ENCODE data around the gene CCN5.

The CCN5 gene

DNA sequence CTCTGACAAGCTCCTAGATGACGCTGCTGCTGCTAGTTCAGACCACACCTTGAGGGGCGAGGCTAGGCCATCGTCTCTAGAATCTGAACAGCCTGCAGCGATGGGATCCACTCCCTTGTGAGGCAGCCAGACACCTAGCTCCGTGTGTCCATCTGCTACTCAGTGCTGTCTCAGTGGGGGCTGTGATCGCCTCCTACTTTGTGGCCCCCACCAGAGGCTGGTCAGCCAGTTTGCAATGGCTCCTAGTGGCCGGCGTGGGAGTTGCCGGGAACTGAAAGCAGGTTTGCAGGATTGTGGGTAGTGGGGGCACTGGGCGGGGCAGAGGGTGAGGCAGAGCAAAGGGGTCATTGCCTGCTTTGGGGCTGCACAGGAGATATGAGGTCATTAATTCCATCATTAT is 2.8 kb downstream of the CCN5 start:
- no peak for FAIRE-seq

DNA sequence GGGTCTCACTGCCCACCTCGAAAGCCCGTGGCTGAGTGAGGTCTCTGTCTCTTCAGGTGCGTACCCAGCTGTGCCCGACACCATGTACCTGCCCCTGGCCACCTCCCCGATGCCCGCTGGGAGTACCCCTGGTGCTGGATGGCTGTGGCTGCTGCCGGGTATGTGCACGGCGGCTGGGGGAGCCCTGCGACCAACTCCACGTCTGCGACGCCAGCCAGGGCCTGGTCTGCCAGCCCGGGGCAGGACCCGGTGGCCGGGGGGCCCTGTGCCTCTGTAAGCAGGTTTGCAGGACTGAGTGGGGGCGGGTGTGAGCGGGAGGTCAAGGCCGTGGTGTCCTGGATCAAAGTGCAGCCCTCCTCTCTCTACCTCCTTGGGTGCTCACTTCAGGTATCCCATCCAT is 4.7 kb downstream of the CCN5 start:
- FAIRE-seq: no peak

DNA sequence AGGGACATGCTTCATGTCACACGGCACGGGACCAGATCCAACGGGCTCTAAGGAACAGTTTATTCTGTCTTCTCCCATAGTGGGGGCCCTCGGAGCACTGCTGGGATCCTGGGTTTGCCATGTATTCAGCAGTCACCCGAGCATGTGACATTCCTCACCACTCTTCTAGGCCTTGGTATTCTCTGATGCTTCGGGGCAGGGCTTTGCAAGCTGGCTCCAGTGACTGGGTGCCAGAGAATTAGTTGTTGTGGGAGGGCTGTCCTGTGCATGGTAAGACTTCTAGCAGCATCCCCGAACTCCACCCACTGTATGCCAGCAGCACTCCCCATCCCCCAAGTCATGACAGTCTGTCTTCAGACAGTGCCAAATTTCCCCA is 5.4 kb downstream of the CCN5 start:
- FAIRE-seq: no peak

DNA sequence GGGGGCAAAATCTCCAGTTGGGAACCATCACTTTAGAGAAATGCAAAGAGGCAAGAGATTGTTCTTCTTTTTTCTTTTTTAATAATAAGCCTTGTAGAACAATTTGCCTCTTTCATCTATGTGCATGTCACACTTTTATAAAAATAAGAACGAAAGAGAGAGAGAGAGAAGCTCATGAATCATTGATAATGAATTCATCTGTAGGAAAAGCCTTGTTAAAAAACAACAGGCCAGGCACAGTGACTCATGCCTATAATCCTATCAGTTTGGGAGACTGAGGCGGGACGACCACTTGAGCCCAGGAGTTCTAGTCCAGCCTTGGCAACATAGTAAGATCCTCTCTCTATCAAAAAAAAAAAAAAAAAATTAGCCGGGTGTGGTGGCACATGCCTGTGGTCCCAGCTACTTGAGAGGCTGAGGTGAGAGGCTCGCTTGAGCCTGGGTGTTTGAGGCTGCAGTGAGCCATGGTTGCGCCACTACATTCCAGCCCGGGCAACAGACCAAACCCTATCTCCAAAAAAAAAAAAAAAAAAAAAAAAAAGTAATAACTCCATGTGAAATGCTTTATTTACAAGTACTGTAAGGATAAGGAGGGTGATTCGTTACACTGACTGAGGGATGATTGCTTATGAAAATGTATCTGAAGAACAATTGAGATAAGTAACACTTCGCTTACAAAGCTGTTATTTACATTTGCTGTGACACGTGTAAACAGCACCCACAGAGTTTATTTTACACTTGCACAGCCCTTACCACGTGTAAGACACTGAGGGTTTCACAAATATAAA is 6.0 kb downstream of the CCN5 start:
- FAIRE-seq: no peak

DNA sequence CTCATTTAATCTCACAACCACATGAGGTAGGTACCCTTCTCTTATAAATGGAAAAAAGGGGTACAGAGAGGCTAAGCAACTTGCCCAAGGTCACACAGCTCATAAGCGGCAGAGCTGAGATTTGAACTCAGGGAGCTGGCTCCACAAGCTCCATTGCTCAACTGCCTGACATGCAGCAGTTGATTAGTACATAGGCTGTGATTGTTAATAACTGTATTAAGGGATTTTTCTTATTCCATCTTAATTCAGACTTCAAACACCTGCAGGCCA is 6.6 kb downstream of the CCN5 start:
- FAIRE-seq: no peak

DNA sequence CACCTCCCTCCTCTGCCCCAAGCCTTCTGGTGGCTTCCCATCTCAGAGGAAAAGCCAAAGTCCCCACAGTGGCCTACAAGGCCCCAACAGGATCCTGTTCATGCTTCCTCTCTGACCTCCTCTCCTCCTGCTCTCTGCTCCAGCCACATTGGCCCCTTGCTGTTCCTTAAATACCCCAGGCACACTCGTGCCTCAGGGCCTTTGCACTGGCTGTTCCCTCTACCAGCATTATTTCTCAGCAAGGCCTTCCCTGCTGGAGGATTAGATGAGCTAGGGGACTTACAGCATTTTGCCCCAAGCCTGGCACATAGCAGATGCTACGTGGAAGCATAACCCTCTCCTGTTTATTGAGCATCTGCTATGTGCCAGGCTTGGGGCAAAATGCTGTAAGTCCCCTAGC is 7.8 kb downstream of the CCN5 start:
- no peak for FAIRE-seq

DNA sequence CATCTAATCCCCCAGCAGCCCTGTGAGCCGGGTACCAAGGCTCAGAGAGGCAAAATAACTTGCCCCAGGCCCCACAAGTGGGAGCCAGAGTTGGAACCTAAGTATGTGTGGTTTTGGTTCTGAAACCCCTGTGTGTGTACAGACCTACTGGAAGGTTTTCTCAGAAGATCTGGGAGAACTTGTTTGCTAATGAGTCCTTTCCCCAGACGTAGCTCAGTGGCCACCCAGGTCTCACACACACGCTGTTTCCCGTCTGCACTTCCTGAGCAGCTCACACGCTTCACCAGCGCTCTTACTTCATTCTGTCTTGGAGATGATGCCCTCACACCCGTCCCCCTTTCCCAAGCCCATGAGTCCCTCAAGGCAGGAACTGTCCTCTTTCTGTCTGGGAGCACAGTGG is 8.2 kb downstream of the CCN5 start:
- FAIRE-seq: no peak

DNA sequence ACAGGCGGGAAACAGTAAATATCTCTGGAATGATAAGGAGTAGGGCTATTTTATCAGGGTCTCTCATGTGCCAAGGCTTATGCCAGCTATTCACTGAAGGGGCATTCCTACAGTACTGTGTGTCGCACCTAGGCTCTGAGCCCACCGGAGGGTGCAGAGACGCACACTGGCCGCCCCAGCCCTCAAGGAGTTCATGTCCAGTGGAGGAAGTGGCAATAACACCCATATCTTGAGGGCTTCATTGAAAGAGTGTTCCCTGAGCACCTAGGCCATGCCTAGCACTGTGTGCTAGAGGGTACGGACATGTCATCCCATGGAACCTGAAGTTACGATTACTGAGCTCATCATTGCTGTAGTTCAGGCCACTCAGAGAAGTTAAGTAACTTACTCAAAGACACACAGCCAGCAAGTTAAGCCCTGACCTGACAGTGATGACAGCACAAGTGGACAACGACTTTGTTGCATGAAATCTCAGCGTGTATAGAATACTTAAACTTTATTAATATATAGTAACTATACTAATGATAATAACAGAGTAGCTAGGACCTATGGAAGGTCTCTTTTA is 8.7 kb downstream of the CCN5 start:
- no peak for FAIRE-seq

DNA sequence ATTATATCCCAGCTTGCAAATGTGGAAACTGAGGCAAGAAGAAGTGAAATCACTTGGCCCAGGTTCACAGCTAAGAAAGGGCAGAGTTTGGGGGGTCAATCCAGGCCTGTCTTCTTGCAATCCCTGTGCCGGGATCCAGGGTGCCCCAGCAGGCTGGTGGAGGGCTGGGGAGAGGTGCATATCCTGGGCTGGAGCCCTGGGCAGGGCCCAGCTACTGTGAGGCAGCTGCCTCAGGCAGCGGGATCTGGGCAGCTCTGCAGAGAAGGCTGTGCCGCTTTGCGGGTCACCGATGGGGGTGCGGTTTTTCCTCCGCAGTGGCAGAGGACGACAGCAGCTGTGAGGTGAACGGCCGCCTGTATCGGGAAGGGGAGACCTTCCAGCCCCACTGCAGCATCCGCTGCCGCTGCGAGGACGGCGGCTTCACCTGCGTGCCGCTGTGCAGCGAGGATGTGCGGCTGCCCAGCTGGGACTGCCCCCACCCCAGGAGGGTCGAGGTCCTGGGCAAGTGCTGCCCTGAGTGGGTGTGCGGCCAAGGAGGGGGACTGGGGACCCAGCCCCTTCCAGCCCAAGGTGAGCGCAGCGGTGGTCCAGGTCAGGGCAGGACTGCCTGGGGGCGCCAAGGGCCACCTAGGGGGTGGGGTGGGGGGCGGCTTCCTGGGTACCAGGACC is 9.4 kb downstream of the CCN5 start:
- FAIRE-seq: no peak

DNA sequence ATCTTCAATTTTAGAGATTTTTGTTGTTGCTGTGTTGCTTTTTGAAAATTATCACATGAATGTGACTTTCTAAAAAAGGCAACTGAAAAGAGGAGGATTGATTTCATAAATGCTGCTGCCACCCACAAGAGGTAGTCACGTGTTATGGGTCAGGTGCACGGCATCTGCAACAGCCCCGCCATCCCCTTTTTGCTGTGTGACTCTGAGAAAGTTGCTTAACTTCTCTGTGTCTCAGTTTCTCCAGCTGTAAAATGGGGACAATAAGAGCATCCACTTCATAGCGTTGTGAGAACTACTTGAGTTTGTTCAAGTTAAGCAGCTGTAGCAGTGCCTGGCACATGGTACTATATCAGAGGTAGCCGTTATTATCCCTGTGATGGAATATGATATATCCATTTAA is 10.7 kb downstream of the CCN5 start:
- FAIRE-seq: no peak

DNA sequence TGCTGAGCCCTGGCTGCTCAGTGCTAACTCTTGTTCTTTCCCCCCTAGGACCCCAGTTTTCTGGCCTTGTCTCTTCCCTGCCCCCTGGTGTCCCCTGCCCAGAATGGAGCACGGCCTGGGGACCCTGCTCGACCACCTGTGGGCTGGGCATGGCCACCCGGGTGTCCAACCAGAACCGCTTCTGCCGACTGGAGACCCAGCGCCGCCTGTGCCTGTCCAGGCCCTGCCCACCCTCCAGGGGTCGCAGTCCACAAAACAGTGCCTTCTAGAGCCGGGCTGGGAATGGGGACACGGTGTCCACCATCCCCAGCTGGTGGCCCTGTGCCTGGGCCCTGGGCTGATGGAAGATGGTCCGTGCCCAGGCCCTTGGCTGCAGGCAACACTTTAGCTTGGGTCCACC is 11.9 kb downstream of the CCN5 start:
- FAIRE-seq: no peak

DNA sequence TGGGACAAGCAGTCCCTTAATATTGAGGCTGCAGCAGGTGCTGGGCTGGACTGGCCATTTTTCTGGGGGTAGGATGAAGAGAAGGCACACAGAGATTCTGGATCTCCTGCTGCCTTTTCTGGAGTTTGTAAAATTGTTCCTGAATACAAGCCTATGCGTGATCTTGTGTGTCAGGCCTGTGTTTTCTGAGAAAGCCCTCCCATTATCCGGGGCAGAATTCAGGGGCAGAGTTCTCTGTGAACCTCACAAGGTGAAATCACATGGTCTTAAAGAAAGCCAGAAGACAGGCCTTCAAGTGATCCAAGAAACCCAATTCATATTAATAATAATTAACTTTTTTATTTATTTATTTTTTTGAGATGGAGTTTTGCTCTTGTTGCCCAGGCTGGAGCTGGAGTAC is 12.5 kb downstream of the CCN5 start:
- no peak for FAIRE-seq

DNA sequence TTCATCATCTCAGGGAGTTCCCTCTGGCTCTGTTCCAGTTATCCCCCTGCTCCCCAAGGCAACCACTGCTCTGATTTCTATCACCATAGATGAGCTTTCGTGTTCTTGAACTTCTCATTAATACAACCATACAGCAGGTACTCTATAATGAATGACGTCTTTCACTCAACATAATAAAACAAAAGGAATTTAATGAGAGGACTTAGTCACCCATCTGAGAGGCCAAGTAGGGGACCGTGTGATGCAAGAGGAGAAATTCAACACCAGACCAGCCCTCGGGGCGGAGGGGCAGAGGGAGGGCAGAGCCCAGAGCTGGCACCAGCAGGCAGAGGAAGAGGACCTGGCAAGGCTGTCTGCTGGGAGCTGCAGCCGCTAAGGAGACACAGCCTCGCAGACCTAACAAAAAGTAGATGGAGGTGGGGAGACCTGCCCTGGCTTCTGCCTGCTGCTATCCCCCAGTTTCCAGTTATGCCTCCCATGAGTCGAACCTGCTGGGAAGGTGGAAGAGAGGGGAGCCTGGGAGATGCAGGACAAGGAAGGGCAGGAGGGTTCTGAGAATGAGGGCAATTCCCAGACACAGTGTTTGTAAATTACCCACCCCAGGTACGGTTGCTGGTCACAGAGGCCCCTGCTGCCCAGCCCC is 13.8 kb downstream of the CCN5 start:
- no peak for FAIRE-seq

DNA sequence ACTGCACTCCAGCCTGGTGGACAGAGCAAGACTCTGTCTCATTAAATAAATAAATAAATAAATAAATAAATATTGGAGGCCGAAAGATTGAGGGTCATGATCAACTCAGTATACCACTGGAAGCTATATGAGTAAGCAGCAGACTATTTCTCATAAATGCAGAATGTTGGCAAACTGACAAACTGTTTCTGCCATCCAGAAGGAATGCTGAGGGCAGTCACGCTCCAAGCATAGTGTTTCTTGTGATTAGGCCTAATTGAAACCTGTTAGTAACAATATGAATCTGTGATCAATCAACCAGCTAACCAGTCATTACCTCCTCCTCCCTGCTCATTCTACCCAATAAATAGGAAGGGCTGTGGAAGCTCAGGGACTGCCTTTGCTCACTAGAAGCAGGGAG is 15.3 kb downstream of the CCN5 start:
- FAIRE-seq: no peak

DNA sequence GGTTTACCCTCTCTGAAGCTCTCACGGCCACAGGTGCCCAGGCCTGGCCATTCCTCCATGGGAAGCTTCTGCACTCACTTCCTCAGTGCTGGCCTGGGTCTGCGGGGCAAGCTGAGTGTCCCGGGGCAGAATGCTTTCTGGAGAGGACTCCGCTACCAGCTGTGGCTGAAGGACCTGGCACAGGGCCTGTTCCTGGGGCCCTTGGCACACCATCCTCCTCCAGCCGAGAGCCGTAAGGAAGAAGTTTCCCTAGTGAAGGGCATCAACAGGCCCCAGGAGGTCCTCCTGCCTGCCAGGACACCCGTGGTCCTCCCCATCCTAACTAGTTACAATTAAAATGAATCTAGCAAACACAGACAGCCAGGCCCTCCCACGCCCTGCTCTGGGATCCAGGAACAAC is 16.5 kb downstream of the CCN5 start:
- no peak for FAIRE-seq

DNA sequence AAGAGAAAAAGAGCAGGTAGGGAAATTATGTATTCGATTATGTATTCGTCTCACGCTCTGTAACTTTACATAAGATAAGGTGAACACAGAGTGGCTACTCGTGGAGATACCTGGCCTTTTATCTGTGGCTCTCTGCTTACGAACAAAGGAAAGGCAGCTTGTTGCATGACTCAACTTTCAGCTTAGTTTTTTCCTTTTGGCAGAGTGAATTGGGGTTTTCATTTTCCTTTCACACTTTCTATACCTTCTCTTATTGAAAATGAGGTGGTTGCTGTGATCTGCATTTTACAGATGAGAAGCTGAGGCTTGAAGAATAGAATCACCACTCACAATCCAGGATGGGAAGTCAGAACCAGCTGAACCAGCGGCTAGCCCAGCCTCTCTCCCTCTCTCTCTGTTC is 17.2 kb downstream of the CCN5 start:
- FAIRE-seq: no peak

DNA sequence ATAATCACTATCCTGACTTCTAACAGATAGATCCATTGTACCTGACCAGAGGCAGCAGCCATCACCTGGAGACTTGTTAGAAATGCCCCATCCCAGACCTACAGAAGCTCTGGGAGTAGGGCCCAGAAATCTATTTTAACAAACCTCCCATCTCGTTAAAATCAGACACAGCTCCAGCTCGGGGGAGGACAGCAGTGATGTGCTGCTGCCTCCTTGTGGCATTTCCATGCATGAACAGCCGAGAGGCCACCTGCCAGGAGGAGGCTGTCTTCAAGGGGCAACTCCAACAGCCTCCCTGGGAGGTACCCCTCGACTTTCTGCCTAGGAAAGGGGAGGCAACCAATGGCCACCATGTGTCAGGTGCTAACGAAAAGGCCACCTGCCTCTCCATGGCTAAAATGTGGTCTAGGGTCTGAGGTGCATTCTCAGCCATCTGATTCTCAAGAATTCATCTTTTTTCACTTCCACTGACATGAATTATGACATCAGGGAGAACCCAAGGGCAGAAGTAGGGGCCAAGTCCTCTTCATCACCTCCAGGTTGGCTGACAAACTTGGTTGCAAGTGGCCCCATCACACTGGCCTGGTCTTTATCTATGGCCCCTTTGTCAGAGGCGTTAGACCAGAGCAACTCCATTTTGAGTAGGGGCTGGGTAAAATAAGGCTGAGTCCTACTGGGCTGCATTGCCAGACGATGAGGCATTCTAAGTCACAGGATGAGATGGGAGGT is 18.3 kb downstream of the CCN5 start:
- FAIRE-seq: no peak

DNA sequence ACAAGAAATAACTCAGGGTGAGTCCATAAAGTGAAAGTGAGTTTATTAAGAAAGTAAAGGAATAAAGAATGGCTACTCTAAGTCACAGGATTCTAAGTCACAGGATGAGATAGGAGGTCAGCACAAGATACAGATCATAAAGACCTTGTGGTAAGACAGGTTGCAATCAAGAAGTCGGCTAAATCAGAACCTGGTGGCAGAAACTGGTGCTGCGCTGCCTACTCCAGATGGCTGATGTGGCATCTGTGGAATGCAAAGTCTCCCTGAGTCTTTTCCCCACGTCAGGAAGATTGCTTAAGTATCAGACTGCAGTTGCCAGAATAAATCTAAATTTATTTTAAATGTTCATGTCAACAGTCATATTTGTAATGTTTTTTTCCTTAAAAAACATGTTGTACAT is 19.8 kb downstream of the CCN5 start:
- FAIRE-seq: no peak

DNA sequence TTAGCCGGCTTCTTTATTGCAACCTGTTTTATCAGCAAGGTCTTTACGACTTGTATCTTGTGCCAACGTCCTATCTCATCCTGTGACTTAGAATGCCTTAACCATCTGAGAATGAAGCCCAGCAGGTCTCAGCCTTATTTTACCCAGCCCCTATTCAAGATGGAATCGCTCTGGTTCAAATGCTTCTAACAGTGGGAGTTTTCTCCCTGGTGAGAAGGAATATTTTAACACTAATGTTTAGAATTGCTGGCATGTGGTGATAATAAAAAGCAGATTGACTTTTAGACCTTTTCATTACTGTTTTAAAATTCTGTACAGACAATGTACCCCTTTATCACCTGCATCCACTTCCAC is 20.6 kb downstream of the CCN5 start:
- FAIRE-seq: no peak

DNA sequence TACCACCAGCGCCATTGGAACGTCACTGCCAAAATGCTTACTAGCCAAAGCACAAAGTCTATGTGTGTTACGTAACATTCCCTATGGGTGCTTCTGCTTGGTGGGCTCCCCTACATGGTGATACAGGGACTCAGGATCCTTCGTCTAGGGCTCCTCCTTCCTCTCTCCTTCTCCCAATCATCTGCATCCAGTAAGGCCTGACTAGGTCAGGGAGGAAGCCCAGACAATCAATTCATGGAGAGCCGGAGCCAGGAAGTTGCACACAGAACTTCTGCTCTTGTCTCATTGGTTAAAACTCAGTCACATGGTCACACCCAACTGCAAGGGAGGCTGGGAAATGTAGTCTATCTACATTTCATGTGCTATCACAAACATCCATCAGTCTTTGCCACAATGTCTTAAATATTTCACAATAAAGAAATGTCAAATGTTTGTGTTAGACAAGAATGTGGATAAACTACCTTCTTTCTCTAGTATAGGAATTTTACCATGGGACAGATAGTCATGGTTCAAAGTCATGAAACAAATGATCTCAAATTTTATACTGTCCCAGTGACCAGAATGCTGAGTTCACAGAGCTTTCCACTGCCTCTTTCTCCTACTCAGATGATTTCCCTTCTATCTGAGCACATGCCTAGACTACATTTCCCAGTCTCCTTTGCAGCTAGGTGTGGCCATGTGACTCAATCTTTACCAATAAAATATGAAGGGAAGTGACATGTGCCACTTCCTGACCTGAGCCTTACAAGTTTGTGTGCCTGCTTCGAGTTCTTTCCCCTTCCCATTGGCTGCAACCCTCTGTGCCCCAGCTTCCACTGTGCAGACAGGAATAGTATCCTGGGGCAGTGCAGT is 21.2 kb downstream of the CCN5 start:
- no peak for FAIRE-seq

DNA sequence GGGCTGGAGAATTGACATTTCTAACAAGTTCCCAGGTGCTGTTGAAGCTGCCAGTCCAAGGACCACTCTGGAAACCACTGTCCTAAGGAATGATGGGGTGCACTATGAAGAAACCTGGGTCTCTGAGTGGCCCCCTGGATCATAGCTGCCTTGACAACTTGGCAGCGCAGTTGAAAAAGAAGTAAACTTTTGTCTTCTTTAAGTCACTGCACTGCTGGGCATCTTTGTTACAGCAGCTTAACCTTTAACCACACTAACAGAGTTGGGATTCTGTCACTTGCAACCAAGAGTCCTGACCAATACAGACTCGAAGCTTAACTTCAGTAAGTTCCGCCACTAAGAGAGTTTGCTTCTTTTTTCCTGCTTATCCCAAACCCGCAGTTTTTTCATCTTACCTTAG is 21.9 kb downstream of the CCN5 start:
- FAIRE-seq: no peak

DNA sequence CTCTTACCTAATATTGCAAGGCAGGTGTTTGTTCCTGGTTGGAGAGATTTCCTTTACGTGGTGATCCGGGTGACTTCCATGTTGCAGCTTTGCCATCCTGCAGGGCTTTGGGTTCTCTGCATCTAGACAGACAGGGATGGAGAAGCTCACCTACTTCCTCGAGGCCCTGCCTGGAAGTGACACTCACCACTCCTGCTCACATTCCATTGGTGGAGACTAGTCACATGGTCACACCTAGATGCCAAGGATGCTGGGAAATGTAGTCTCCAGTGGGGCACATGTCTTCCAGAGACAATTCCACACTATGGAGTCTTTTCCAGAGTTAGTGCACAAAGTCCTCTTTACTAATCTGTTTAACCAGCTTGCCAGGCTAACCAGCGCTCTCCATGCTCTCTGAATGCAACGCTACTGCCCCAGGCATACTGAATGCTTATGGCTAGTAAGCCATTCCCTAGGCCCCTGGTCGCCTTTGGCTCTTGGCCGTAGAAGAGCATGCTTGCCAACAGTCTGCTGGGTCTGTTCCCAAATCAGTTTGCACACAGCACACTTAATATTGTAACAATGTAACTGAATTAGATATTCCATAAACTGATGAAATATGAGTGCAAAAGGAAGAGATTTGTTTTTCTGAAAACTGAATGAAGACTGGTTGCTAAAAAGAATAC is 23.8 kb downstream of the CCN5 start:
- no peak for FAIRE-seq

Measured in colon (tissue), 2 donors.